Subcutaneous abdominal adipose tissue (tissue), 5 donors: Measurements from ENCODE around the gene SYCP2L.
"Not testable (repeated sequence)": the region's sequence is repeated elsewhere in the genome, so short reads cannot be mapped to it uniquely, and the experiment has no call there.

Source experiments
- H3K27ac ChIP-seq: one replicate; pipeline ENCODE4 v1.7.0; 2013; ENCODE audit warnings: low read depth, mild to moderate bottlenecking, inconsistent platforms, low read length, moderate library complexity
- H3K27me3 ChIP-seq, 5 donors: one replicate each; pipeline ENCODE4 v1.7.0; 2013; ENCODE audit warnings: low read length in 5 of 5, inconsistent platforms in 1 of 5; ENCODE audit not compliant: control insufficient read depth in 5 of 5, insufficient read depth in 4 of 5
- H3K36me3 ChIP-seq, 5 donors: one replicate each; pipeline ENCODE4 v1.7.0; 2013; ENCODE audit warnings: low read length in 5 of 5; ENCODE audit not compliant: control insufficient read depth in 5 of 5, insufficient read depth in 5 of 5
- H3K4me1 ChIP-seq, 5 donors: one replicate each; pipeline ENCODE4 v1.7.0; 2013; ENCODE audit warnings: low read length in 5 of 5, mild to moderate bottlenecking in 3 of 5, moderate library complexity in 1 of 5; ENCODE audit not compliant: control insufficient read depth in 5 of 5, insufficient read depth in 5 of 5
- H3K4me3 ChIP-seq, 5 donors: one replicate each; pipeline ENCODE4 v1.7.0; 2013; ENCODE audit warnings: low read length in 5 of 5, low read depth in 1 of 5
- H3K9ac ChIP-seq, 5 donors: one replicate each; pipeline ENCODE4 v1.7.0; 2013; ENCODE audit warnings: low read length in 5 of 5, mild to moderate bottlenecking in 4 of 5, moderate library complexity in 3 of 5
- H3K9me3 ChIP-seq, 5 donors: one replicate each; pipeline ENCODE4 v1.7.0; 2013; ENCODE audit warnings: low read length in 5 of 5; ENCODE audit not compliant: control insufficient read depth in 5 of 5
- donor health status: healthy.
- donor health status: healthy.
- donor health status: healthy.
- donor health status: healthy.
- donor health status: healthy.

The SYCP2L gene

DNA sequence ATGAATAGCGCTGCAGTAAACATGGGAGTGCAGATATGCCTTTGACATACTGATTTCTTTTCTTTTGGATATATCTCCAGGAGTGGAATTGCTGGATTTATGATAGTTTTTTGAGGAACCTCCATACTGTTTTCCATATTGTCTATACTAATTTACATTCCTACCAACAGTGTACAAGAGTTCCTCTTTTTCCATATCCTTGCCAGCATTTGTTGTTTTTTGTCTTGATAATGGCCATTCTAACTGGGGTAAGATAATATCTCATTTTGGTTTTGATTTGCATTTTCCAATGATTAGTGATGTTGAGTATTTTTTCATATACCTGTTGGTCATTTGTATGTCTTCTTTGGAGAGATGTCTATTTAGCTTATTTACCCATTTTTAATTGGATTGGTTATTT, 3.3 kb downstream of the SYCP2L start:
- Histone ChIP-seq H3K27ac (no peak overlapping the region), H3K4me3 (no peak overlapping the region), H3K4me1 (peaks cover 0 to 14% (median 10%) of the 10 kb centered on the region in 5 donors), H3K27me3 (peaks cover 0 to 16% (median 8%) of the 10 kb centered on the region in 5 donors), H3K9me3 (peaks cover 0 to 5% (median 0%) of the 10 kb centered on the region in 5 donors), H3K36me3 (no peaks in the 10 kb centered on the region), H3K9ac (no peak overlapping the region)

DNA sequence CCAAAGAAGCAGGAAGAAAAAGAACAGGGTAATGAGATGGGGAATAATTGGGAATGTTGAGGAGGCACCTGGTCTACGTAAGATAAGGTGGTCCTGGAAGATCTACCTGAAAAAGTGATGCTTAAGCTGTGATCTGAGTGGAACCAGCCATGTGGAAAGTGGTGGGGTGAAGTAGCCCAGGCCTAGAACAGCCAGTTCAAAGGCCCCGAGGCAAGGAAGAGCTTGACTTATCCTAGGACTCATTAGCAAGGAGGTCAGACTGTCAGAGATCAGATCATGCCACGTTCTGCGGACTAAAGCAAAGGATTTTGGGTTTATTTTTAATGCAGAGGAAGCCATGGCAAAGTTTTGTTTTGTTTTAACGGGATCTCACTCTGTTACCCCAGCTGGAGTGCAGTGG, 5.1 kb downstream of the SYCP2L start:
- no peak overlapping the region for H3K9ac ChIP-seq
- H3K4me1 ChIP-seq: peaks cover 0 to 9% (median 4%) of the 10 kb centered on the region in 5 donors
- peaks cover 0 to 7% (median 3%) of the 10 kb centered on the region in 5 donors for H3K27me3 ChIP-seq
- no peaks in the 10 kb centered on the region for H3K36me3 ChIP-seq
- H3K9me3 ChIP-seq: peaks cover 0 to 5% (median 0%) of the 10 kb centered on the region in 5 donors
- no peak overlapping the region for H3K4me3 ChIP-seq
- H3K27ac ChIP-seq: no peak overlapping the region

DNA sequence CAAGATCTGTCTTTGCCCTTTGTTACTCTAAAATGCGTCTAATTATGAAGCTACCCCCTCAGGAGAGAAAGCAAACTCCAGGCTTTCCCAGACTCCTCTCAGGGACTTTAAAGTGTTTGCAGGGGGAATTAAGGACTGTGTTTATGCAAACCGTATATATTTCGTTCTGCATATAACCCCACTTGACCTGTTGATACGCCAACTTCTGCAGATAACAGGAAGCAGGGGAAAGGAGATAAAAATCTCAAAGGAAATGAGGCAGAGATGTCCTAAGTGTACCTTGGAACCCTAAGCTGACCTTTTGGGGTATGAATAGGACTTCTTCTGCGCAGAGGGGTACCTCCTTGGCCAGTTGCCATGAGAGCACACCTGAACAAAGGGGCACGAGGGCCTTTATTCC, 8.1 kb downstream of the SYCP2L start:
- Histone ChIP-seq H3K4me3 (no peak overlapping the region), H3K4me1 (no peaks in the 10 kb centered on the region), H3K9ac (no peak overlapping the region), H3K27ac (no peak overlapping the region), H3K36me3 (no peaks in the 10 kb centered on the region), H3K9me3 (peaks cover 0 to 5% (median 0%) of the 10 kb centered on the region in 5 donors), H3K27me3 (no peaks in the 10 kb centered on the region)

DNA sequence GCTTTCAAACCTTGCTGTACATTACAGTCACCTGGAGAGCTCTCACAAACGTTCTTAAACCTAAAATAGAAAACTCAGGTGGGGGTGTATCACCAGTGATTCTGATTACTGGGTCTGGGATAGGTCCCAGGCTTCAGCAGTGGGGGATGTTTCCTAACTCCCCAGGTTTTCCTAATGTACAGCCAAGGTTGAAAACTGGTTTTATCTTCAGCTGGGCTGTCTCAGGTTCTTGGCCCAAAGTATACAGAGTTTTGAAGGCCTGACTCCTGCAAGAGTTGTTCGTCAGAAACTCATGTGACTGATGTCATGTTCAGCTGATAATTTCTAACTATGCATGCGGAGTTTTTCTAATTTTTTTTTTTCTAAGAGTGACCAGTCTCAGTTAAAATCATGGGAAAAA, 9.8 kb downstream of the SYCP2L start:
- Histone ChIP-seq H3K36me3 (no peaks in the 10 kb centered on the region), H3K9me3 (no peaks in the 10 kb centered on the region), H3K27me3 (no peaks in the 10 kb centered on the region), H3K4me3 (no peak overlapping the region), H3K27ac (no peak overlapping the region), H3K4me1 (no peaks in the 10 kb centered on the region), H3K9ac (no peak overlapping the region)

DNA sequence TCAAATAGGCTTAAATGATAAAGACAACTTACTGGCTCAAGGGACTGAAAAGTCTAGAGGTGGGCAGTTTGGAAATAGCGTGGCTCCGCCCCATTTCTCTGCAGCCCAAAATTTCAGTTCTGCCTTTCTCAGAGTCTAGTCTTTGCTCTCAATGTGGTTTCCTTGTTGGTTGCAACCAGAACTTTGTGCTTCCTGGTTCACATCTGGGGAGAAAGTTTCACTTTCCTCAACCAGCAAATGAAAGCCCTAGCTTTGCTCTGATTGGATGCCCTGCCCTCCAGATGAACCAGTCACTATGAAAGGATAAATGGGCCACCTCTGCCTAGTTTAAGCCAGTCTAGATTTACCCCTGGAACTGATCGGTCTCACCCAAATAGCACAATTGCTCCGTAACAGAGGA, 14.9 kb downstream of the SYCP2L start:
- Histone ChIP-seq H3K4me3 (peak overlapping the region in 3 of 5 donors; percentile 31 to 39 (median 35)), H3K9me3 (no peaks in the 10 kb centered on the region), H3K36me3 (no peaks in the 10 kb centered on the region), H3K27ac (no peak overlapping the region), H3K4me1 (no peaks in the 10 kb centered on the region), H3K9ac (no peak overlapping the region), H3K27me3 (no peaks in the 10 kb centered on the region)

DNA sequence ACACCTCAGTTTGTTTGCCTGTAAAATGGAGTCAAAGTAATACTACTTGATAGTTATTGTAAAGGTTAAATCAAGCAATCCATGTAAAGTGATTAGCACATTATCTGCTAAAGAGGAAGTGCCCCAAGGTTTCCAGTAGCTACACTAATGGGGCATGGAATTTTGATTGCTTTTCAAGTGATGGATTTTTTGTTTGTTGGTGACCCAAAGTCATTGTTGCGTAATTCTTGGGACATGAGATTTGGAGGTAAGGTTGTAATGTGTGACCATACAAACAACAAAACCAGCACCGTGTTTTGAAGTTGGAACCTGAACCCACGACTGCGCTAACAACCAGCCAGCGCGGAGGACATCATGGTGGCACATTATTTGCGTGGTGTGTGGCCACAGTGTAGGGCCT, 17.2 kb downstream of the SYCP2L start:
- Histone ChIP-seq H3K9me3 (no peaks in the 10 kb centered on the region), H3K36me3 (no peaks in the 10 kb centered on the region), H3K27me3 (no peaks in the 10 kb centered on the region), H3K4me3 (no peak overlapping the region), H3K27ac (no peak overlapping the region), H3K9ac (no peak overlapping the region), H3K4me1 (no peaks in the 10 kb centered on the region)

DNA sequence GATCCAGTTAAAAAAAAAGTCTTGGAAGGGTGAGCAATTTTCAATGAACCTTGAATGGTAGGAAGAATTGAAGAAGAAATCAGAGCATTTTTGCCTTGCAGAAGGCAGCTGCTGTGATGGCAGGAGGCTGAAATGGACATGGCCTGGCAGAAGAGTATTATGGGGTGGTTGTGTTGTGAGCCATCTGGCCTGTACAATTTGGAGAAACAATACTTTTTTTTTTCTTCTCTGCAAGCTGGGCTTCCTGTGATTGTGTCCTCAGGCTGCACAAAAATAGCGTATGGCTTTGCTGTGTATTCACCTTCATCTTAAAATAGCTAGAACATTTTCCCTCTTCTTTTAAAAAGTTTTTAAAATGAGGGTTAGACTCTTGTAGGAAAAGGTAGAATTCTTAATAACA, 21.4 kb downstream of the SYCP2L start:
- Histone ChIP-seq H3K36me3 (peaks cover 0 to 4% (median 0%) of the 10 kb centered on the region in 5 donors), H3K9me3 (no peaks in the 10 kb centered on the region), H3K4me3 (no peak overlapping the region), H3K9ac (no peak overlapping the region), H3K4me1 (no peaks in the 10 kb centered on the region), H3K27me3 (no peaks in the 10 kb centered on the region), H3K27ac (no peak overlapping the region)

DNA sequence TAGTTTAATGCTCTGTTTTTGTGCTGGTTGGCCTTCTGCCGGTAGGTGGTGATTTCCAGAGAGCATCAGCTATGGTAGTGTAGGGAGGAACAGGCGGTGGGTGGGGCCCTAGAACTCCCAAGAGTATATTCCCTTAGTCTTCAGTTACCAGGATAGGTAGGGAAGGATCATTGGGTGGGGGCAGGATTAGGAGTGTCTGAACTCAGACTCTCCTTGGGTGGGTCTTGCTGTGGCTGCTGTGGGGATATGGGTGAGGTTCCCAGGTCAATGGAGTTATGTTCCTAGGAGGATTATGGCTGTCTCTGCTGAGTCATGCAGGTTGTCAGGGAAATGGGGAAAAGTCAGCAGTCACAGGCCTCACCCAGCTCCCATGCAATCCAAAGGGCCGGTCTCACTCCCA, 32.7 kb downstream of the SYCP2L start:
- not testable (repeated sequence) for H3K27ac ChIP-seq, H3K36me3 ChIP-seq, H3K4me3 ChIP-seq, H3K9me3 ChIP-seq, H3K27me3 ChIP-seq, H3K9ac ChIP-seq, H3K4me1 ChIP-seq

DNA sequence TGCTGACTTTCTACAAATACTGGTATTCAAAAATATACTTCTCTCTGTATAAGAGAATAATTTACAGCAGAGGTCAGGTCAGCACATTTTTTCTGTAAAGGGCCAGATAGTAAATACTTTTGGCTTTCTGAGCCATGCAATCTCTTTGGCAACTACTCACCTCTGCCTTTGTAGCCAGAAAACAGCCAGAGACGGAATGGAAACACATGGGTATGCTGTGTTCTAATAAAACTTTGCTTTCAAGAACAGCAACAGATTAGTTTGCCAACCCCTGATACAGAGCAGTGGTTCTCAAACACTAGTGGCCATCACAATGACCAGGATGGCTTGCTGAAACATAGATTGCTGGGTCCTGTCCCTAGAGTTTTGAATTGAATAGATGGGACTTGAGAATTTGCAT, 46.3 kb downstream of the SYCP2L start:
- Histone ChIP-seq H3K4me3 (no peak overlapping the region), H3K4me1 (no peaks in the 10 kb centered on the region), H3K36me3 (no peaks in the 10 kb centered on the region), H3K9ac (no peak overlapping the region), H3K27me3 (no peaks in the 10 kb centered on the region), H3K9me3 (no peaks in the 10 kb centered on the region), H3K27ac (no peak overlapping the region)

DNA sequence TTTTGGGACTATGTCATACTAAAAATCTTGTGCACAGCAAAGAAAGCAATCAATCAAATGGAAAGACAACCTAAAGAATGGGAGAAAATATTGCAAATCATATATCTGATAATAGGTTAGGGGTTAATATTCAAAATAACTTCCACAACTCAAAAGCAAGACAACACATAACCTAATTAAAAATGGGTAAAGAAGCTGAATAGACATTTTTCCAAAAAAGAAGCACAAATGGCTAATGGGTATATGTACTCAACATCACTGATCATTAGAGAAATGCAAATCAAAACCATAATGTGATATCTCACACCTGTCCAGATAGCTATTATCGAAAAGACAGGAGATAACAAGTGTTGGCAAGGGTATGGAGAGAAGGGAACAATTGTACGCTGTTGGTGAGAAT, 53.0 kb downstream of the SYCP2L start:
- H3K4me1 ChIP-seq: no peaks in the 10 kb centered on the region
- H3K9ac ChIP-seq: no peak overlapping the region
- peaks cover 0 to 4% (median 0%) of the 10 kb centered on the region in 5 donors for H3K9me3 ChIP-seq
- H3K4me3 ChIP-seq: no peak overlapping the region
- H3K27me3 ChIP-seq: no peaks in the 10 kb centered on the region
- H3K36me3 ChIP-seq: no peaks in the 10 kb centered on the region
- no peak overlapping the region for H3K27ac ChIP-seq

DNA sequence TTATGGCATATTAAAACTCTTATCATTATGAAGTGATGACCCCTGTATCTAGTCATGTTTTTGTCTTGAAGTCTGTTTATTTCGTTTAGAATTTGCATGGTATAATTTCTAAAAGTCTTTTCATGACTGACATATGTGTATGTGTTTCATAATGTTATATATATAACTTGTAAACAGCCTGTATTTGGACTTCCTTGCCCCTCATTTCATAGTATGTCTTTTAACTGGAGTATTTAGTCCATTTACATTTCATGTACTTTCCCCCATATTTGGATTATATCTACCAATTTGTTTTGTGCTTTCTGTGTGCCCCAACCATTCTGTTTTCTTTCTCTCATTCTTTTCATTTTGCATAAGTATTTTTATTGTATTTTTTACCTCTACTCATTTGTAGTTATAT, 59.0 kb downstream of the SYCP2L start:
- H3K36me3 ChIP-seq: no peaks in the 10 kb centered on the region
- H3K27ac ChIP-seq: no peak overlapping the region
- H3K9ac ChIP-seq: no peak overlapping the region
- H3K27me3 ChIP-seq: no peaks in the 10 kb centered on the region
- no peaks in the 10 kb centered on the region for H3K9me3 ChIP-seq
- no peak overlapping the region for H3K4me3 ChIP-seq
- H3K4me1 ChIP-seq: no peaks in the 10 kb centered on the region
